SK-N-SH (cell line): Measurements from ENCODE around the gene HNRNPA1. TPM values are rescaled to one million over a fixed set of nuclear protein-coding genes. Genes with fewer than 3 reads are reported as not detected.
A peak's percentile ranks its signal among the peaks of the same experiment; 100 is the strongest.

ENCODE experiments used
- CTCF ChIA-PET: fragments of 300-600, 350-600 bp; formaldehyde crosslinking; extraction: SDS; loops from one replicate; lab custom pipeline; 2021; lab: Yijun Ruan, JAX
- POLR2A ChIA-PET: fragments of 350-600 bp; sonication (Branson Sonifier 250); formaldehyde crosslinking; extraction: SDS; loops from one replicate; lab custom pipeline; 2020; ENCODE audit warnings: antibody characterized with exemption, inconsistent platforms; lab: Yijun Ruan, JAX
- DNase-seq: peaks from one replicate; pipeline ENCODE4 v3.0.0; 2012
- H2AFZ ChIP-seq: fragments of 200-600 bp; sonication (generic); 2 replicates; pipeline ENCODE4 v1.8.1; 2016; ENCODE audit warnings: antibody characterized with exemption, mild to moderate bottlenecking, low read depth
- H3F3A ChIP-seq: fragments of 200-600 bp; sonication (generic); replicated peaks from 2 replicates; pipeline ENCODE3; 2016; ENCODE audit warnings: antibody characterized with exemption, mild to moderate bottlenecking; ENCODE audit not compliant: insufficient read depth
- H3K27ac ChIP-seq, 2 experiments: fragments of 200-500 bp in 1 of 2; fragments of 200-600 bp in 1 of 2; sonication (Bioruptor generic) in 1 of 2; sonication (generic), shearing (Covaris generic) in 1 of 2; 2 replicates each; pipeline versions ENCODE4 v1.5.1 to v1.6.1; 2014 to 2016; ENCODE audit warnings: low read depth in 2 of 2, inconsistent platforms in 1 of 2, low read length in 1 of 2, mild to moderate bottlenecking in 1 of 2, mixed read lengths in 1 of 2
- H3K27me3 ChIP-seq: fragments of 200-600 bp; sonication (generic), shearing (Covaris generic); 2 replicates; pipeline ENCODE4 v1.6.1; 2016; ENCODE audit warnings: mixed run types; ENCODE audit not compliant: insufficient read depth
- H3K36me3 ChIP-seq, 2 experiments: fragments of 200-500 bp in 1 of 2; fragments of 200-600 bp in 1 of 2; sonication (Bioruptor generic) in 1 of 2; sonication (generic) in 1 of 2; replicated peaks in 1 of 2; 2 replicates each; pipeline versions ENCODE3 to v1.5.1; 2014 to 2016; ENCODE audit warnings: low read length in 1 of 2, mild to moderate bottlenecking in 1 of 2; ENCODE audit not compliant: insufficient read depth in 2 of 2, control insufficient read depth in 1 of 2
- H3K4me1 ChIP-seq, 2 experiments: fragments of 200-500 bp in 1 of 2; fragments of 200-600 bp in 1 of 2; sonication (Bioruptor generic) in 1 of 2; sonication (generic), shearing (Covaris generic) in 1 of 2; 2 replicates each; pipeline versions ENCODE4 v1.5.1 to v1.6.1; 2014 to 2016; ENCODE audit warnings: low read depth in 1 of 2, low read length in 1 of 2, mixed run types in 1 of 2; ENCODE audit not compliant: insufficient read depth in 2 of 2, control insufficient read depth in 1 of 2
- H3K4me2 ChIP-seq: fragments of 200-600 bp; sonication (generic), shearing (Covaris generic); 2 replicates; pipeline ENCODE4 v1.6.1; 2017; ENCODE audit warnings: mixed run types
- H3K4me3 ChIP-seq, 2 experiments: fragments of 200-500 bp in 1 of 2; fragments of 200-600 bp in 1 of 2; sonication (Bioruptor generic) in 1 of 2; sonication (generic), shearing (Covaris generic) in 1 of 2; 2 replicates each; pipeline versions ENCODE4 v1.5.1 to v1.8.1; 2014 to 2016; ENCODE audit warnings: low read depth in 2 of 2, inconsistent platforms in 1 of 2, low read length in 1 of 2, mild to moderate bottlenecking in 1 of 2, mixed read lengths in 1 of 2, moderate library complexity in 1 of 2
- H3K79me2 ChIP-seq: fragments of 200-600 bp; sonication (generic); 2 replicates; pipeline ENCODE4 v1.8.1; 2017; ENCODE audit warnings: mild to moderate bottlenecking; ENCODE audit not compliant: insufficient read depth
- H3K9ac ChIP-seq: fragments of 200-600 bp; sonication (generic); 2 replicates; pipeline ENCODE4 v1.6.1; 2017; ENCODE audit warnings: mixed run types
- H3K9me2 ChIP-seq: fragments of 200-600 bp; sonication (generic); 2 replicates; pipeline ENCODE4 v1.6.1; 2017; ENCODE audit warnings: mixed run types
- H3K9me3 ChIP-seq: fragments of 200-600 bp; sonication (generic); 2 replicates; pipeline ENCODE4 v1.6.1; 2017; ENCODE audit warnings: mixed run types, mild to moderate bottlenecking, moderate library complexity
- H4K20me1 ChIP-seq: fragments of 200-600 bp; sonication (generic); 2 replicates; pipeline ENCODE4 v1.6.1; 2017; ENCODE audit warnings: mild to moderate bottlenecking, mixed run types; ENCODE audit not compliant: insufficient read depth
- CTCF ChIP-seq: fragments of 200-600 bp; sonication (generic); IDR thresholded peaks from 2 replicates; pipeline ENCODE4 v1.6.1; 2017; ENCODE audit warnings: antibody characterized with exemption, mild to moderate bottlenecking, moderate library complexity
- ELF1 ChIP-seq: IDR thresholded peaks from 2 replicates; pipeline ENCODE4 v1.4.0; 2012
- EP300 ChIP-seq, 2 experiments: IDR thresholded peaks; 2 replicates each; pipeline versions ENCODE4 v1.4.0 to v1.6.1; 2012; ENCODE audit warnings: borderline replicate concordance in 1 of 2, low read depth in 1 of 2, low read length in 1 of 2
- FOXM1 ChIP-seq: IDR thresholded peaks from 2 replicates; pipeline ENCODE4 v1.4.0; 2012; ENCODE audit warnings: low read depth, mild to moderate bottlenecking
- GATA2 ChIP-seq: sonication (generic); formaldehyde crosslinking; IDR thresholded peaks from 2 replicates; pipeline ENCODE4 v1.5.0; 2020; ENCODE audit warnings: mild to moderate bottlenecking, missing genetic modification reagents
- RCOR1 ChIP-seq: fragments of 150-350 bp; IDR thresholded peaks from 2 replicates; pipeline ENCODE4 v1.6.1; 2017; ENCODE audit warnings: antibody characterized with exemption, low read length
- TAF1 ChIP-seq: IDR thresholded peaks from 2 replicates; pipeline ENCODE4 v1.6.1; 2012; ENCODE audit warnings: low read depth, mild to moderate bottlenecking, low read length, moderate library complexity, borderline replicate concordance
- TCF12 ChIP-seq: IDR thresholded peaks from 2 replicates; pipeline ENCODE4 v1.4.0; 2012
- ZBTB33 ChIP-seq: IDR thresholded peaks from 2 replicates; pipeline ENCODE4 v1.4.0; 2012; ENCODE audit warnings: low read depth, borderline replicate concordance
- WGBS: methylation state at CpG from one replicate; pipeline ENCODE4 v1.1.6; 2017; ENCODE audit warnings: low lambda C conversion rate; 5-methylcytosine and 5-hydroxymethylcytosine counted together
- polyA plus RNA-seq, 3 experiments: library from polyadenylated mRNA; depleted of rRNA; stranded (reverse); fragments of >200 nt; gene quantifications; 2 replicates each; pipeline ENCODE4 v1.2.3, GENCODE V29; 2012
- TF ChIP-seq, protein P1 (sequence below): fragments of 150-350 bp; IDR thresholded peaks from 2 replicates; pipeline ENCODE4 v1.6.1; 2016; ENCODE audit warnings: mild to moderate bottlenecking, low read depth, low read length

Gene HNRNPA1
- polyA plus RNA-seq, 1 of the 3 experiments (the other 2 are of a cell fraction): 773 TPM

GRCh38 chr12:54232790-54233189, 47.7 kb upstream of the HNRNPA1 start:
- 100% methylated on average over 2 of the region's 2 CpGs for WGBS
- H3K36me3 ChIP-seq: peaks cover 24 to 28% of the 10 kb centered on the region in 2 experiments
- TF ChIP-seq FOXM1: no peak
- peak; percentile 38 for TF ChIP-seq CTCF
- no peak for TF ChIP-seq EP300 (IDR thresholded peaks at IDR 0.05; ENCODE audit: borderline replicate concordance in 1 of 2, low read depth in 1 of 2, low read length in 1 of 2)
- no peak for TF ChIP-seq TAF1
- no peak for TF ChIP-seq ELF1
- TF ChIP-seq ZBTB33: no peak
- TF ChIP-seq, all 33 proteins: peak for 1
- no peaks in the 10 kb centered on the region for H4K20me1 ChIP-seq
- ChIA-PET CTCF (interaction anchor here (0.6 to 2.0 kb wide), 5 partner anchors 12 to 92 kb away, joined by 3 to 7 read pairs (median 5); partner anchors contain the start of gene COPZ1), POLR2A (no interaction called here)
- no peak overlapping the region for H3K9ac ChIP-seq
- no peak overlapping the region for H2AFZ ChIP-seq
- H3K79me2 ChIP-seq: 0 out of 2 replicates have a peak, but pooled peaks cover 4% of the 10 kb centered on the region
- H3F3A ChIP-seq: peaks cover 41% of the 10 kb centered on the region
- H3K4me1 ChIP-seq: peaks cover 0 to 17% of the 10 kb centered on the region in 2 experiments; a peak in 2 of 4 replicates
- H3K9me2 ChIP-seq: no peaks in the 10 kb centered on the region
- DNase-seq: no peak
- H3K4me2 ChIP-seq: no peak overlapping the region
- H3K27me3 ChIP-seq: no peaks in the 10 kb centered on the region
- no peak overlapping the region for H3K4me3 ChIP-seq
- H3K9me3 ChIP-seq: no peaks in the 10 kb centered on the region
- peak overlapping the region in 1 of 2 experiments; percentile 41; a peak in 2 of 4 replicates for H3K27ac ChIP-seq

GRCh38 chr12:54238531-54238930, 42.0 kb upstream of the HNRNPA1 start:
- H3F3A ChIP-seq: peaks cover 21% of the 10 kb centered on the region
- H3K27me3 ChIP-seq: no peaks in the 10 kb centered on the region
- no peak overlapping the region for H3K4me3 ChIP-seq
- H3K79me2 ChIP-seq: peaks cover 22% of the 10 kb centered on the region; the same call in 1 of the 2 replicates
- no peak overlapping the region for H3K27ac ChIP-seq
- no peaks in the 10 kb centered on the region for H3K9me3 ChIP-seq
- CTCF ChIA-PET: interaction anchor here (0.7 to 2.5 kb wide), 7 partner anchors 10 to 445 kb away, joined by 3 to 9 read pairs (median 4); no protein-coding TSS in a partner anchor
- no peak overlapping the region for H3K9ac ChIP-seq
- WGBS: 95% methylated on average over 1 of the region's 1 CpG
- DNase-seq: no peak
- POLR2A ChIA-PET: interaction anchor here (0.6 to 1.8 kb wide), 2 partner anchors 42 to 580 kb away, joined by 4 to 5 read pairs; partner anchors contain the start of gene HNRNPA1
- H3K36me3 ChIP-seq: peaks cover 56 to 69% of the 10 kb centered on the region in 2 experiments
- H3K9me2 ChIP-seq: no peaks in the 10 kb centered on the region
- no peak overlapping the region for H2AFZ ChIP-seq
- H3K4me2 ChIP-seq: no peak overlapping the region
- no peaks in the 10 kb centered on the region for H4K20me1 ChIP-seq
- no peaks in the 10 kb centered on the region for H3K4me1 ChIP-seq
- TF ChIP-seq GATA2 (no peak), RCOR1 (no peak), TCF12 (no peak)
- TF ChIP-seq, protein P1, sequence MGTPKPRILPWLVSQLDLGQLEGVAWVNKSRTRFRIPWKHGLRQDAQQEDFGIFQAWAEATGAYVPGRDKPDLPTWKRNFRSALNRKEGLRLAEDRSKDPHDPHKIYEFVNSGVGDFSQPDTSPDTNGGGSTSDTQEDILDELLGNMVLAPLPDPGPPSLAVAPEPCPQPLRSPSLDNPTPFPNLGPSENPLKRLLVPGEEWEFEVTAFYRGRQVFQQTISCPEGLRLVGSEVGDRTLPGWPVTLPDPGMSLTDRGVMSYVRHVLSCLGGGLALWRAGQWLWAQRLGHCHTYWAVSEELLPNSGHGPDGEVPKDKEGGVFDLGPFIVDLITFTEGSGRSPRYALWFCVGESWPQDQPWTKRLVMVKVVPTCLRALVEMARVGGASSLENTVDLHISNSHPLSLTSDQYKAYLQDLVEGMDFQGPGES: no peak
- TF ChIP-seq, all 33 proteins: peak for 0
